ENCODE data around the gene TMEM45B. TPM values are rescaled to one million over a fixed set of nuclear protein-coding genes. Genes with fewer than 3 reads are reported as not detected.

TMEM45B gene
- total and polyA plus RNA-seq, 2 of the 13 experiments (the other 11 are each of a cell fraction or from before 2014, with no cell fraction given), result 29.1 to 181 TPM

- TF ChIP-seq ZNF280B (CRISPR knock-in tag; IDR thresholded peaks at IDR 0.05; ENCODE audit: borderline replicate concordance) (peak; percentile 21; the same call in 1 of the 2 replicates), ERF (CRISPR knock-in tag; IDR thresholded peaks at IDR 0.05) (peak; percentile 45), FOXA3 (CRISPR knock-in tag; IDR thresholded peaks at IDR 0.05) (no peak), PBX2 (CRISPR knock-in tag; IDR thresholded peaks at IDR 0.05) (no peak), ZNF17 (CRISPR knock-in tag; IDR thresholded peaks at IDR 0.05) (no peak), HOXA9 (CRISPR knock-in tag; IDR thresholded peaks at IDR 0.05; ENCODE audit: borderline replicate concordance) (no peak), TEAD2 (CRISPR knock-in tag; IDR thresholded peaks at IDR 0.05) (no peak), ZNF207 (IDR thresholded peaks at IDR 0.05; ENCODE audit: borderline replicate concordance) (no peak), NR2C2 (CRISPR knock-in tag; IDR thresholded peaks at IDR 0.05; ENCODE audit: borderline replicate concordance) (no peak), XRCC5 (optimal IDR thresholded peaks at IDR 0.05; ENCODE audit: low read length) (no peak), HNF4A (CRISPR knock-in tag; IDR thresholded peaks at IDR 0.05) (no peak), ZNF674 (CRISPR knock-in tag; IDR thresholded peaks at IDR 0.05; ENCODE audit: low read depth) (no peak), HES4 (CRISPR knock-in tag; IDR thresholded peaks at IDR 0.05; ENCODE audit: borderline replicate concordance) (no peak), ZNF451 (CRISPR knock-in tag; IDR thresholded peaks at IDR 0.05) (0 out of 2 replicates have a peak, but pooled peaks have one; percentile 53), SIN3B (IDR thresholded peaks at IDR 0.05; ENCODE audit: low read length) (no peak), ZNF142 (CRISPR knock-in tag; IDR thresholded peaks at IDR 0.05) (peak; percentile 76; the same call in 1 of the 2 replicates), MIXL1 (CRISPR knock-in tag; IDR thresholded peaks at IDR 0.05) (0 out of 2 replicates have a peak, but pooled peaks have one; percentile 14)
Observed at GRCh38 chr11:129895126-129896041, 79.7 kb downstream of the TMEM45B start, which contains the start of gene NFRKB (continued).
